Measurements from ENCODE around the gene SHFL.

The SHFL gene

GRCh38 chr19:10070730-10071446 lies 15.2 kb upstream of the SHFL start:
- H3K4me3 ChIP-seq (ENCODE audit: low read depth, low read length), result no peak overlapping the region
- TF ChIP-seq, protein P1, sequence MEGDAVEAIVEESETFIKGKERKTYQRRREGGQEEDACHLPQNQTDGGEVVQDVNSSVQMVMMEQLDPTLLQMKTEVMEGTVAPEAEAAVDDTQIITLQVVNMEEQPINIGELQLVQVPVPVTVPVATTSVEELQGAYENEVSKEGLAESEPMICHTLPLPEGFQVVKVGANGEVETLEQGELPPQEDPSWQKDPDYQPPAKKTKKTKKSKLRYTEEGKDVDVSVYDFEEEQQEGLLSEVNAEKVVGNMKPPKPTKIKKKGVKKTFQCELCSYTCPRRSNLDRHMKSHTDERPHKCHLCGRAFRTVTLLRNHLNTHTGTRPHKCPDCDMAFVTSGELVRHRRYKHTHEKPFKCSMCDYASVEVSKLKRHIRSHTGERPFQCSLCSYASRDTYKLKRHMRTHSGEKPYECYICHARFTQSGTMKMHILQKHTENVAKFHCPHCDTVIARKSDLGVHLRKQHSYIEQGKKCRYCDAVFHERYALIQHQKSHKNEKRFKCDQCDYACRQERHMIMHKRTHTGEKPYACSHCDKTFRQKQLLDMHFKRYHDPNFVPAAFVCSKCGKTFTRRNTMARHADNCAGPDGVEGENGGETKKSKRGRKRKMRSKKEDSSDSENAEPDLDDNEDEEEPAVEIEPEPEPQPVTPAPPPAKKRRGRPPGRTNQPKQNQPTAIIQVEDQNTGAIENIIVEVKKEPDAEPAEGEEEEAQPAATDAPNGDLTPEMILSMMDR (IDR thresholded peaks at IDR 0.05; ENCODE audit: low read depth, low read length), result no peak
- in situ Hi-C loops (cut with HindIII; ENCODE audit: low sequenced_read_pairs), result no loop called here
- DNase-seq (ENCODE audit: low read depth, low spot score), result no peak

- in situ Hi-C loops (cut with HindIII; ENCODE audit: low sequenced_read_pairs), result no loop called here
- DNase-seq (ENCODE audit: low read depth, low spot score), result no peak
- TF ChIP-seq, protein P1 (IDR thresholded peaks at IDR 0.05; ENCODE audit: low read depth, low read length), result peak; percentile 30
- no peak overlapping the region for H3K4me3 ChIP-seq (ENCODE audit: low read depth, low read length)
Observed at GRCh38 chr19:10074153-10074552, 12.0 kb upstream of the SHFL start.

DNA sequence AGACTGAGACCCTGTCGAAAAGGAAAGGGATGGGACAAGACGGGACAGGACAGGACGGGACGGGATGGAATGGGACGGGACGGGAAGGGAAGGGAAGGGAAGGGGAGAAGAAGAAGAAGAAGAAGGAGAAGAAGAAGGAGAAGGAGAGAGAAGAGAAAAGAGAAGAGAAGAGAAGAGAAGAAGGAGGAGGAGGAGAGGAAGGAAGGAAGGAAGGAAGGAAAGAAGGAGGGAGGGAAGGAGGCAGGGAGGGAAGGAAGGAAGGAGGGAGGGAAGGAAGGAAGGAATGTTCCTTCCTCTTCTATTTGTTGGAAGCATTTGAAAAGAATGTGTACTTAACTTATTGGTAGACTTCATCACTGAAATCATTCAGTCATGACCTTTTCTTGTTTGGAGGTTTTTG lies 9.6 kb upstream of the SHFL start:
- in situ Hi-C loops (cut with HindIII; ENCODE audit: low sequenced_read_pairs), result no loop called here
- no peak overlapping the region for H3K4me3 ChIP-seq (ENCODE audit: low read depth, low read length)
- no peak for DNase-seq (ENCODE audit: low read depth, low spot score)
- TF ChIP-seq, protein P1 (IDR thresholded peaks at IDR 0.05; ENCODE audit: low read depth, low read length), result no peak

GRCh38 chr19:10078329-10078728 lies 7.8 kb upstream of the SHFL start:
- DNase-seq (ENCODE audit: low read depth, low spot score), result no peak
- in situ Hi-C loops (cut with HindIII; ENCODE audit: low sequenced_read_pairs), result no loop called here
- TF ChIP-seq, protein P1 (IDR thresholded peaks at IDR 0.05; ENCODE audit: low read depth, low read length), result no peak
- H3K4me3 ChIP-seq (ENCODE audit: low read depth, low read length), result no peak overlapping the region

GRCh38 chr19:10079031-10079453 lies 7.1 kb upstream of the SHFL start:
- no peak overlapping the region for H3K4me3 ChIP-seq (ENCODE audit: low read depth, low read length)
- TF ChIP-seq, protein P1 (IDR thresholded peaks at IDR 0.05; ENCODE audit: low read depth, low read length), result no peak
- in situ Hi-C loops (cut with HindIII; ENCODE audit: low sequenced_read_pairs), result no loop called here
- DNase-seq (ENCODE audit: low read depth, low spot score), result no peak

DNA sequence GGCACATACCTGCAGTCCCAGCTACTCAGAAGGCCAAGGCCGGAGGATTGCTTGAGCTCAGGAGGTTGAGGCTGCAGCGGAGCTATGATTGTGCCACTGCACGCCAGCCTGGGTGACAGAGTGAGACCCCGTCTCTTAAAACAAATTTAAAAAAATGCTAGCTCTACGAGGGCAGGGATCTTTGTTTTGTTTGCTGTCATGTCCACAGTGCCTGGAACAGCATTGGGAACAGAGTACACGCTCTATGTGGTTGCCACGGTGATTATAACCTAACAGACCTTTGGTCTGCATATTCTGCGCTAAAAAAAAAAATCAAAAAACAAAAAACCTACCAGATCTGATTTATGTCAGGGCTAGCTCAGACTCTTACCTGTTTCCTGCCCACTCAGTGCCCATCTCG lies 2.2 kb upstream of the SHFL start:
- H3K4me3 ChIP-seq (ENCODE audit: low read depth, low read length), result no peak overlapping the region
- in situ Hi-C loops (cut with HindIII; ENCODE audit: low sequenced_read_pairs), result no loop called here
- TF ChIP-seq, protein P1 (IDR thresholded peaks at IDR 0.05; ENCODE audit: low read depth, low read length), result no peak
- no peak for DNase-seq (ENCODE audit: low read depth, low spot score)

Data from astrocyte of the spinal cord (primary cell).